Measurements from ENCODE around the gene TEX2. TPM values are rescaled to one million over a fixed set of nuclear protein-coding genes. Genes with fewer than 3 reads are reported as not detected.

Gene TEX2, protein sequence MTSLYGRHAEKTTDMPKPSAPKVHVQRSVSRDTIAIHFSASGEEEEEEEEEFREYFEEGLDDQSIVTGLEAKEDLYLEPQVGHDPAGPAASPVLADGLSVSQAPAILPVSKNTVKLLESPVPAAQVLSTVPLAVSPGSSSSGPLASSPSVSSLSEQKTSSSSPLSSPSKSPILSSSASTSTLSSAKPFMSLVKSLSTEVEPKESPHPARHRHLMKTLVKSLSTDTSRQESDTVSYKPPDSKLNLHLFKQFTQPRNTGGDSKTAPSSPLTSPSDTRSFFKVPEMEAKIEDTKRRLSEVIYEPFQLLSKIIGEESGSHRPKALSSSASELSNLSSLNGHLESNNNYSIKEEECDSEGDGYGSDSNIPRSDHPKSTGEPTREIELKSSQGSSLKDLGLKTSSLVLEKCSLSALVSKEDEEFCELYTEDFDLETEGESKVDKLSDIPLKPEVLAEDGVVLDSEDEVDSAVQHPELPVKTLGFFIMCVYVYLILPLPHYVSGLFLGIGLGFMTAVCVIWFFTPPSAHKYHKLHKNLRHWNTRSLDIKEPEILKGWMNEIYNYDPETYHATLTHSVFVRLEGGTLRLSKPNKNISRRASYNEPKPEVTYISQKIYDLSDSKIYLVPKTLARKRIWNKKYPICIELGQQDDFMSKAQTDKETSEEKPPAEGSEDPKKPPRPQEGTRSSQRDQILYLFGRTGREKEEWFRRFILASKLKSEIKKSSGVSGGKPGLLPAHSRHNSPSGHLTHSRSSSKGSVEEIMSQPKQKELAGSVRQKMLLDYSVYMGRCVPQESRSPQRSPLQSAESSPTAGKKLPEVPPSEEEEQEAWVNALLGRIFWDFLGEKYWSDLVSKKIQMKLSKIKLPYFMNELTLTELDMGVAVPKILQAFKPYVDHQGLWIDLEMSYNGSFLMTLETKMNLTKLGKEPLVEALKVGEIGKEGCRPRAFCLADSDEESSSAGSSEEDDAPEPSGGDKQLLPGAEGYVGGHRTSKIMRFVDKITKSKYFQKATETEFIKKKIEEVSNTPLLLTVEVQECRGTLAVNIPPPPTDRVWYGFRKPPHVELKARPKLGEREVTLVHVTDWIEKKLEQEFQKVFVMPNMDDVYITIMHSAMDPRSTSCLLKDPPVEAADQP
- total RNA-seq = 28.0 and 29.1 TPM in 2 replicates

DNA sequence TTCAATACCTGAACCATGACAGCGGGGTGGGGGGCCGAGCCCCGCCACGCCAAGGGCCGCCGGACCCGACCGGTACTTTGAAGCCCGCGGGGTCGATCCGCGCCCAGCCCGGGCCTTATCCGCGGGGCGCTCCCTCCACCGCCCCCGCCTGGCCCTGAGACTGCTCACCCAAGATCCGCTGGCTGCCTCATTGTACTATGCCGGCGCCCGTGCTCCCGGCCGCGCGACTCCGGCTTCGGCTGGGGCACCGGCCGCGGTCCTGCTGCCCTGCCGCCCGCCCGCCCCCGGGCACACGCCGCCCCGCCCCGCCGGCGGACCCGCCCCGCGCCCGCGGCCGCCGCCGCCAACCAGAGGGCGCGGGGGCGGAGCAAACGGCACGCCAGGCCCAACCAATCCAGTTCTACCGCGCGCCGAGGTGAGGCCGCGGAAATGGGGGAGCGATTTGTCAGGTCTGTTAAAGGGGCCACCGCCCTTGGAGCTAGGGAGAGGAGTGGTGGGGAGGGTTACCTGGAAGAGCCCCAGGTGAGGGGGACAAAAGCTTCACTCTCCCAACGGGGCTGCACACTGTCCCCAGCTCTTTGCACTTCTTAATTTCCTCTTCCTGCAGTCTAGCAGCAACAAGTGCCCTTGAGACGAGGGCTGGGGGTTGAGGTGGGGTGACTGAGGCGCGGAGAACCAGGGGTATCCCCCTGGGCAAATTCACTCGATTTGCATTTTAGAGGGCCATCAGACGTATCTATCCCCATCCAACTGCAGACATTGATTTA lies at the start of gene TEX2:
TSS of gene TEX2 (minus strand) at position 261 of the 767 bp plus-strand sequence. CDS start 49,043 bp downstream, outside the sequence.

DNA sequence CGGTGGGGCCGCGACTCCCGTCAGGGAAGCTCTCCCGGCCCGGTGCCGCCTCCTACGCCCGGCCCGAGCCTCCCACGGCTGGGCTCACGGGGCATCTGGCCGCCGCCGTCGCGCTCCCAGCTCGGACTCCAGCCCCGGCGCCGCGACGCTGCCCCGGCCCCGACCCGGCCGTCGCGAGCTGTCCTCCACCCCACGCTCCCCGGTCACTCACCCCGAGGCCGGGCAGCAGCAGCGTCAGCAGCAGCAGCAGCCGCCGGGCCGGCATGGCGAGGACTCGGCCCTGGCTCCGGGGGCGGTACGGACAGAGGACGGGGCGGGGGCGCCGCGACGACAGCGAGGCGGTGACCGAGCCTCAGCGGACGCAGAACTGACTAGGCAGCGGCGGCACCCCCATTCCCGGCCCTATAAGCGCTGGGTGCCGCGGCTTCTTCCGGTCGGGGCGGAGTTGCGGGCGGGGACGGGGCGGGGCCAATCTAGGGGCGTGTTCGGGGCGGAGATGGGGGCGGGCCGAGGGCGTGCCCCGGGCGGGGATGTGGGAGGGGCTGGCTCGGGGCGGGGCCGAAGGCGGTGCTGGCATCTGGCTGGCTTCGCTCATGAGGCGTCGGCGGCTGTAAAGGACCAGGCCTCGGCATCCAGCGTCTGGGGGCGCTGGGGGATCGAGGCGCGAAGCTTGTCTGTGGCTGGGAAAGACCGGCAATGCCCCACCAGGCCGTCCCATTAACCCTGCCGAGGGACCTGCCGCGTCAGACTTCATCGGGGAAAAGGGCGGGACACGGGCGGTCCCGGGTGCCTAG lies 133.1 kb downstream of the TEX2 start, which contains the start of gene ERN1:
TSS of gene ERN1 (minus strand) at position 380 of the 794 bp plus-strand sequence. CDS start at position 265, 115 bp downstream.

Other genes with a start within 250 kb of the TEX2 start
- gene ICAM2, start 242.6 kb downstream of the TEX2 start, total RNA-seq = 0.18 TPM in 1 of 2 replicates, not detected in the other
- 8.1 and 10.3 TPM in 2 replicates for gene ERN1, start 133.1 kb downstream of the TEX2 start, total RNA-seq
- gene PECAM1, start 127.6 kb upstream of the TEX2 start, total RNA-seq = under 0.01 TPM in 1 of 2 replicates, not detected in the other
- gene MILR1, start 185.9 kb upstream of the TEX2 start, total RNA-seq = 25.4 and 31.7 TPM in 2 replicates
- gene POLG2, start 233.8 kb upstream of the TEX2 start, total RNA-seq = 2.3 and 2.6 TPM in 2 replicates
- 276 and 612 TPM in 2 replicates for gene DDX5, start 243.0 kb upstream of the TEX2 start, total RNA-seq
- gene CEP95, start 243.7 kb upstream of the TEX2 start, total RNA-seq = 4.8 and 23.4 TPM in 2 replicates

Data from myometrial cell (primary cell).